Urinary bladder (tissue), 4 donors: ENCODE results near the gene PDE4D. TPM values are rescaled to one million over a fixed set of nuclear protein-coding genes. Genes with fewer than 3 reads are reported as not detected.
A peak's percentile ranks its signal among the peaks of the same experiment; 100 is the strongest.
"Not testable (repeated sequence)": the region's sequence is repeated elsewhere in the genome, so short reads cannot be mapped to it uniquely, and the experiment has no call there.

Source experiments
- DNase-seq: peaks from one replicate; pipeline ENCODE4 v3.0.0-alpha.2; 2015; ENCODE audit errors: extremely low spot score
- H3K27ac ChIP-seq: one replicate; pipeline ENCODE4 v1.5.1; 2013; ENCODE audit warnings: low read depth, mild to moderate bottlenecking, moderate library complexity
- H3K36me3 ChIP-seq: one replicate; pipeline ENCODE4 v1.6.1; 2013; ENCODE audit warnings: mild to moderate bottlenecking, moderate library complexity; ENCODE audit not compliant: insufficient read depth
- H3K4me1 ChIP-seq: one replicate; pipeline ENCODE4 v1.6.1; 2013; ENCODE audit warnings: mild to moderate bottlenecking, moderate library complexity; ENCODE audit not compliant: insufficient read depth
- H3K4me3 ChIP-seq: one replicate; pipeline ENCODE4 v1.5.1; 2013; ENCODE audit warnings: low read depth, low read length
- WGBS: extraction: QIAGEN DNeasy Blood & Tissue Kit; methylation state at CpG from one replicate; pipeline ENCODE4 v1.1.7; 2013; 5-methylcytosine and 5-hydroxymethylcytosine counted together
- polyA plus RNA-seq: library from polyadenylated mRNA; stranded (reverse); fragments of 200-250 nt; gene quantifications from one replicate; pipeline ENCODE4 v1.2.3, GENCODE V29; 2013
- total RNA-seq: library from RNA; depleted of rRNA; stranded (reverse); fragments of >200 nt; gene quantifications from one replicate; pipeline ENCODE4 v1.2.3, GENCODE V29; 2014
- donor health status: healthy with polysubstance abuse.
- donor health status: healthy.

PDE4D gene
- total and polyA plus RNA-seq, 2 donors: 27.3 to 253 TPM

DNA sequence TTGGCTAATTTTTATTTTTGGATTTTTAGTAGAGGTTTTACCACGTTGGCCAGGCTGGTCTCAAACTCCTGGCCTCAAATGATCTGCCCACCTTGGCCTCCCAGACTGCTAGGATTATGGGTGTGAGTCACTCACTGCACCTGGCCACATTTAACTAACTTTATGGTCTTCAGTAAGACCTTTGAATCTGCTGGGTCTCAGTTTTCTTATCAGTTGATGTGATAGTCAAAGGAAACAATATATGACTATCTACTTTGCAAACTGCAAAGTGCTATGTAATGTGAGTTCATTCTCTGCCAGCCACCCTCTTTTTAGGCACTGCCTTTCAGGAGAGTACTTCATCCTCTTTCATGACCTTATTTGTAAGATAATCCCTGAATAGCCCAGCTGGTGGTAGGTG is 474.7 kb downstream of the PDE4D start:
- H3K4me1 ChIP-seq: no peaks in the 10 kb centered on the region
- H3K27ac ChIP-seq: no peak overlapping the region
- H3K36me3 ChIP-seq: no peaks in the 10 kb centered on the region
- 57% methylated on average over 1 of the region's 1 CpG for WGBS
- no peak for DNase-seq
- no peak overlapping the region for H3K4me3 ChIP-seq

DNA sequence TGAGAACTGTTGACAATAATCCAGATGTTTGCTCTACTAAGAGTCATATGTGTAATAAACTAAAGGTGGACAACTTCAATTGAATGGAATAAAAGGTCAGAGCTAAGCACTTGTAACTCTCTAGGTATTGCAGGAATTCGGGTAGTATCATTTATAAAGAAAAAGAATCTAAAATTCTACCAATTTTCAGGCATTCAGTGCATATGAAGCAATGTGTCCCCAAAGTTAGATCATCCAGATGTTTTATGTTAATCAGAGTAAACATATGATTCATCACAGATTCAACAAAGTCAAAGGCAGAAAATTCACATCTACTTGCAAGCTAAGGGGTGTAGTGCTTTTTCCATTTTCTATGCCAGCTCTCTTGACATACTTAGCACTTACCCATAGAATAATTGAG is 477.1 kb downstream of the PDE4D start:
- no peaks in the 10 kb centered on the region for H3K4me1 ChIP-seq
- no peak for DNase-seq
- no peaks in the 10 kb centered on the region for H3K36me3 ChIP-seq
- WGBS: 51% methylated on average over 1 of the region's 1 CpG
- no peak overlapping the region for H3K4me3 ChIP-seq
- H3K27ac ChIP-seq: no peak overlapping the region

- Histone ChIP-seq H3K4me1 (no peaks in the 10 kb centered on the region), H3K27ac (no peak overlapping the region), H3K36me3 (no peaks in the 10 kb centered on the region), H3K4me3 (no peak overlapping the region)
- WGBS: 66% methylated on average over 4 of the region's 4 CpGs
- no peak for DNase-seq
Observed at GRCh38 chr5:59416026-59416425, 477.5 kb downstream of the PDE4D start.

DNA sequence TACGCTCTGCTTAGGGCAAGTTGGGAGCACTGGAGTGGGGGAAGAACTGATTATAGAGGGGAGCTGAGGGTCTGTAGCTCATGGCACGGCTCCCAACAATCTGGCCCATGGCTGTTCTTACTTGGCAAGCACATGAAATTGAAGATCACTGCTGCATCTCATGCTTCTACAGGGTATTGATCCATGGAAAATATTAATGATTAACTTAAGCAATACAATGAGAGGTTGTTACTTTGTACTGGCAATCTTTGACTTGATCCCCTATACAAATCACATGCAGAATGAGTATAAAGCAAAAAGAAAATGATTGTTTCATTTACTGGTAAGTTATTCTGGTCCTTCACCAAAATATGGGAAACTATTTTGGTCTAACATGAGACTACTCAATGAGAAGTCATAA is 481.1 kb downstream of the PDE4D start:
- no peak for DNase-seq
- Histone ChIP-seq H3K36me3 (no peaks in the 10 kb centered on the region), H3K4me3 (no peak overlapping the region), H3K4me1 (no peaks in the 10 kb centered on the region), H3K27ac (no peak overlapping the region)
- 48% methylated on average over 2 of the region's 2 CpGs for WGBS

DNA sequence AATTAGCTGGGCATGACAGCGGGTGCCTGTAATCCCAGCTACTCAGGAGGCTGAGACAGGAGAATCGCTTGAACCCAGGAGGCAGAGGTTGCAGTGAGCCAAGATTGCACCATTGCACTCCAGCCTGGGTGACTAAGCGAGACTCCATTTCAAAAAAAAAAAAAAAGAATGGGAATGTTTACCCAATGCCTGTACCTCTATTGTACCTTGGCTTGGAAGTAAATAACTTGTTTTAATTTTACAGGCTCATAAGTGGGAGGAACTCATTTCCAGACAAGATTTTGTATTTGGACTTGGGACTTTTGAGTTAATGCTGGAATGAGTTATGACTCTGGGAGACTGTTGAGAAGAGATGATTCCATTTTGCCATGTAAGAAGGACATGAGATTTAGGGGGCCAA is 484.5 kb downstream of the PDE4D start:
- not testable (repeated sequence) for H3K4me1 ChIP-seq, H3K27ac ChIP-seq, H3K36me3 ChIP-seq, H3K4me3 ChIP-seq, DNase-seq
- over 99% methylated on average over 3 of the region's 3 CpGs for WGBS

- no peak overlapping the region for H3K27ac ChIP-seq
- H3K4me1 ChIP-seq: no peaks in the 10 kb centered on the region
- H3K4me3 ChIP-seq: no peak overlapping the region
- 100% methylated on average over 1 of the region's 1 CpG for WGBS
- DNase-seq: no peak
- no peaks in the 10 kb centered on the region for H3K36me3 ChIP-seq
Observed at GRCh38 chr5:59407967-59408366, 485.6 kb downstream of the PDE4D start.

DNA sequence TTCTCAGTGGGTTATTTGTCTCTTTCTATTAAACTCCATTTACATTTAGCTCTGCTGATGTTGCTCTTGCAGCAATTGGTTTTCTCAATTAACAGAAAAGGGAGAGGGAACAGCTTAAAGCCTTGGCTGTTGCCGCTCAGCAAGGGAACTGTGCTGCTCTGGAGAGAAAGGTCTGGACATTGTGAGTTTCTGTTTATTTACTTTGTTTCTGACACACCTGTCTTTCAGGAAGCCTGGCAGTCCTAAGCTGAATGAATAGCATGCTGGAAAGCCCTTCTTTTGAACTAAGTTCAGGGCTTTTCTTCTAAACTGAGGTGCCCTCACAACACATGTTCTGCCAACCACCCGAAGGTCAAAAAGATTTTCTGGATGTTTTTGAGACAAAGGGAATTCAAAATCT is 491.9 kb downstream of the PDE4D start:
- no peaks in the 10 kb centered on the region for H3K4me1 ChIP-seq
- DNase-seq: no peak
- no peak overlapping the region for H3K4me3 ChIP-seq
- H3K36me3 ChIP-seq: no peaks in the 10 kb centered on the region
- WGBS: 38% methylated on average over 2 of the region's 2 CpGs
- no peak overlapping the region for H3K27ac ChIP-seq

DNA sequence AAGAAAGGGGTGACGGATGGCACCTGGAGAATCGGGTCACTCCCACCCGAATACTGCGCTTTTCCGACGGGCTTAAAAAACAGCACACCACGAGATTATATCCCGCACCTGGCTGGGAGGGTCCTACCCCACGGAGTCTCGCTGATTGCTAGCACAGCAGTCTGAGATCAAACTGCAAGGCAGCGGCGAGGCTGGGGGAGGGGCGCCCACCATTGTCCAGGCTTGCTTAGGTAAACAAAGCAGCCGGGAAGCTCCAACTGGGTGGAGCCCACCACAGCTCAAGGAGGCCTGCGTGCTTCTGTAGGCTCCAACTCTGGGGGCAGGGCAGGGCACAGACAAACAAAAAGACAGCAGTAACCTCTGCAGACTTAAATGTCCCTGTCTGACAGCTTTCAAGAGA is 498.6 kb downstream of the PDE4D start:
- not testable (repeated sequence) for H3K4me1 ChIP-seq, H3K36me3 ChIP-seq, H3K27ac ChIP-seq, H3K4me3 ChIP-seq, DNase-seq
- WGBS: 83% methylated on average over 12 of the region's 15 CpGs

DNA sequence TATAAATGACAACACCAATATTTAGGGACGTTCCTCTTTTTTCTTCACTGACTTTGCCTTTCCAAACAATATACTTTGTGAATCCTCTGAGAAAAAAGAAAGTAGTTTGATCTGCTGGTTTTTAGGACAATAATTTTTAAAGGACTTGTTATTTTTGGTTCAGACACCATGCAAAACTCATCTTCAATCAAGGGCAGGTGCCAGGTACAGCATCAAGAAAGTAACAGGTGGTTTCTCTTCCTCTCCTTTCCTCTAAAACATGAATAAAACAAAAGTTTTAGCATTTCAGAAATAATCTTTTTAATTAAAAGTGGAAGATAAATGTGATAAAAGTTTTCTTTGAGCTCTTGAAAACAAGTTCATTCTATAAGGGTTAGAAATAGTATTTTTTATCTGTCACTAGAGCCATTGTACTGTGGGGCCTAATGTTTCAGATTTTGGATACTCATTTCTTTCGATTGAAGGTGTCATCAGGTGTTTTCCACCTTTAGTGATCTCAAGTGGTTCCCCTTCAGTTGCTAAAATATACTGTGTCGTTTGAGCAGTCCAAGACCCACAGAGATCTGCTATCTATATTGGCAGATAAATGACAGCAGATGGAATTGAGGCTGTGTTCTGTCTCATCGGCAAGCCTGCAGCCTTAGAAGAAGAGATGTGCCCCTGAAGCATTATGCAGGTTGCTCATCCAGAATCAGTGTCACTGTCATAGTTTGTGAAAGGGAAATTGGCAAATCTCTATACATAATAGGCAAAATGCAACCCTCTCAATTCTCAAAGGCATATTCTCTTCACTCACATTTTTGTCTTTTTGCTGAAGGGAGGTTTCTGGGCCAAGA is 499.7 kb downstream of the PDE4D start:
- Histone ChIP-seq H3K27ac (no peak overlapping the region), H3K4me3 (no peak overlapping the region), H3K36me3 (no peaks in the 10 kb centered on the region), H3K4me1 (no peaks in the 10 kb centered on the region)
- DNase-seq: no peak
- 63% methylated on average over 4 of the region's 4 CpGs for WGBS

GRCh38 chr5:59391576-59391975 is 501.9 kb downstream of the PDE4D start:
- Histone ChIP-seq H3K4me3 (no peak overlapping the region), H3K27ac (no peak overlapping the region), H3K36me3 (no peaks in the 10 kb centered on the region), H3K4me1 (no peaks in the 10 kb centered on the region)
- WGBS: 92% methylated on average over 1 of the region's 1 CpG
- DNase-seq: no peak

DNA sequence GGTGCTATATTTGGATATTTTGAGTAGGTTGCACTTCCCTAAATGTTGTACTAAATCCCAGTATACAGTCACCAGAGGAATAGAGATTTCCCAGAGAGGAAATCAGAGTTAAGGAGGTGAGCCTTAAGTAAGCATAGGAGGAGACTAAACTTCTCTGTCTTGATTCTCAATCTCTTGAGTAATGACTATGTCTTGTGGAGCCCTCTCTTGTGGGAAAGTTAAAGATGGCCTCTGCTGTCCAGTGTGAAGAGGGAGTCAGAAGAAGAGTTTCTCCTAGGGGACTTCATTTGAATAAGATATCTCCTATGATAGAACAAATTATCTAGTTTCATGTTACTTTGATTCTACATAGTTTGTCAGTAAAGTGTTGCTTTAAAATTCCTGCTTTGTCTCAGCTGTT is 502.5 kb downstream of the PDE4D start:
- Histone ChIP-seq H3K27ac (no peak overlapping the region), H3K4me1 (no peaks in the 10 kb centered on the region), H3K36me3 (no peaks in the 10 kb centered on the region), H3K4me3 (no peak overlapping the region)
- no peak for DNase-seq

- H3K27ac ChIP-seq: no peak overlapping the region
- WGBS: 51% methylated on average over 2 of the region's 2 CpGs
- DNase-seq: peak; percentile 23
Observed at GRCh38 chr5:59390074-59390659, 503.4 kb downstream of the PDE4D start.

DNA sequence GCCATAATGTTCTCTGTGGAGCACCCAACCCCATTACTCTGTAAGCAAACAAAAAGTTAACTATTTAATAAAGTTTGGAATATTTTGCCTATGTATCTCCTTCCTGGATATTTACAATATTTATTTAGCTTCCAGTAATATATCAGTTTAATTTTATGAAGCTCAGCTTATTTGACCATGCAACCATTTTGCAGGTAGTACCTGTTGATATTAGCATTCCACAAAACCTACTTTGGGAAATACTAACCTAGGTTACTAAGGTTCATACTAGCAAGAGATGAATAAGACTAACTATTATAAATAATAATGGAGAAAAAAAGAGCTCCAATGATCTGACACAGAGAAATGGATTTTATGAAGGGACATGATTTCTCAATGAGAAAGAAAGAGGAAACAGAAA is 506.4 kb downstream of the PDE4D start:
- Histone ChIP-seq H3K36me3 (no peaks in the 10 kb centered on the region), H3K4me1 (no peaks in the 10 kb centered on the region), H3K4me3 (no peak overlapping the region), H3K27ac (no peak overlapping the region)
- DNase-seq: no peak

More at GRCh38 chr5:59390074-59390659, 503.4 kb downstream of the PDE4D start:
- no peak overlapping the region for H3K4me3 ChIP-seq
- H3K36me3 ChIP-seq: no peaks in the 10 kb centered on the region
- no peaks in the 10 kb centered on the region for H3K4me1 ChIP-seq

DNA sequence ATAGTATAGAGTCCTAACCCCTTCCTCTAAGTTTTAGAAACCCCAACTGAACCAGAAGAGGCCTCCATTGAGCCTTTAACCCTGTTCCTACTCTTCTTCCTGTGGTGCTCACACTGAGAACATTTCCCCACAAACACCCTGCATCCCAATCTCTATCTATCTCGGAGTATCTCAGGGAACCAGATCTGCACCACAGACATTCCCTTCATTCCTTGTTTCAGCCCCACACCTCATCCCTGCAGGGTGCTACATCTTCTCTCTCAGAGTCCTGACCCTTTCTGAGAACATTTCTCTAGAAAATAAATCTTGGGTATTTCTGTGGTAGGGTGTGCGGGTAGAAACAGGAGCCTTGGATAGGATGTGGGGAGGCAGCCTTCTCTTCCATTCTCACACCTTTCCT is 507.8 kb downstream of the PDE4D start:
- WGBS: 71% methylated on average over 2 of the region's 2 CpGs
- no peaks in the 10 kb centered on the region for H3K4me1 ChIP-seq
- H3K4me3 ChIP-seq: no peak overlapping the region
- no peak for DNase-seq
- H3K27ac ChIP-seq: no peak overlapping the region
- H3K36me3 ChIP-seq: no peaks in the 10 kb centered on the region
